C4-2B (cell line): ENCODE results near the gene TIAM2.

Experiments used
- H3K27ac ChIP-seq: fragments of 450-650 bp; 2 replicates; pipeline ENCODE4 v1.5.1; 2017
- ZFX ChIP-seq: fragments of 450-650 bp; IDR thresholded peaks from 2 replicates; pipeline ENCODE4 v1.6.1; 2017
- TF ChIP-seq, protein P1 (sequence below): fragments of 450-650 bp; conservative IDR thresholded peaks from 2 replicates; pipeline ENCODE4 v1.5.1; 2017; ENCODE audit warnings: mild to moderate bottlenecking

The TIAM2 gene

DNA sequence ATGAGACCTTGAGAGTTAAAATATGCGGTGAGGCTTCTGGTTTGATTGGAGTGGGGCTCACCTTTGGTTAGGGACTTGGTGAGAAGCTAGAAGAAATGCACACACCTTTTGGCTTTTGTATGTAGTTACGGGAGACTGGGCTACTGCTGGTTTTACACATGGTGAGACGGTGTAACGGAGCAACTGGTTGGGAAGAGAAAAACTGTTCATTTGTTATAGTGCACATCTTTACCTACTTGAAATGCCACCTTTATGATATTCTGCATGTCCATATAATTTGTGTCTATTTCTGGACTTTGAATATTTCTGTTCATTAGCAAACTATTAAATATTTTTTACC is 31.6 kb downstream of the TIAM2 start:
- no peak overlapping the region for H3K27ac ChIP-seq
- TF ChIP-seq, protein P1, sequence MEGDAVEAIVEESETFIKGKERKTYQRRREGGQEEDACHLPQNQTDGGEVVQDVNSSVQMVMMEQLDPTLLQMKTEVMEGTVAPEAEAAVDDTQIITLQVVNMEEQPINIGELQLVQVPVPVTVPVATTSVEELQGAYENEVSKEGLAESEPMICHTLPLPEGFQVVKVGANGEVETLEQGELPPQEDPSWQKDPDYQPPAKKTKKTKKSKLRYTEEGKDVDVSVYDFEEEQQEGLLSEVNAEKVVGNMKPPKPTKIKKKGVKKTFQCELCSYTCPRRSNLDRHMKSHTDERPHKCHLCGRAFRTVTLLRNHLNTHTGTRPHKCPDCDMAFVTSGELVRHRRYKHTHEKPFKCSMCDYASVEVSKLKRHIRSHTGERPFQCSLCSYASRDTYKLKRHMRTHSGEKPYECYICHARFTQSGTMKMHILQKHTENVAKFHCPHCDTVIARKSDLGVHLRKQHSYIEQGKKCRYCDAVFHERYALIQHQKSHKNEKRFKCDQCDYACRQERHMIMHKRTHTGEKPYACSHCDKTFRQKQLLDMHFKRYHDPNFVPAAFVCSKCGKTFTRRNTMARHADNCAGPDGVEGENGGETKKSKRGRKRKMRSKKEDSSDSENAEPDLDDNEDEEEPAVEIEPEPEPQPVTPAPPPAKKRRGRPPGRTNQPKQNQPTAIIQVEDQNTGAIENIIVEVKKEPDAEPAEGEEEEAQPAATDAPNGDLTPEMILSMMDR: no peak
- TF ChIP-seq ZFX: no peak

DNA sequence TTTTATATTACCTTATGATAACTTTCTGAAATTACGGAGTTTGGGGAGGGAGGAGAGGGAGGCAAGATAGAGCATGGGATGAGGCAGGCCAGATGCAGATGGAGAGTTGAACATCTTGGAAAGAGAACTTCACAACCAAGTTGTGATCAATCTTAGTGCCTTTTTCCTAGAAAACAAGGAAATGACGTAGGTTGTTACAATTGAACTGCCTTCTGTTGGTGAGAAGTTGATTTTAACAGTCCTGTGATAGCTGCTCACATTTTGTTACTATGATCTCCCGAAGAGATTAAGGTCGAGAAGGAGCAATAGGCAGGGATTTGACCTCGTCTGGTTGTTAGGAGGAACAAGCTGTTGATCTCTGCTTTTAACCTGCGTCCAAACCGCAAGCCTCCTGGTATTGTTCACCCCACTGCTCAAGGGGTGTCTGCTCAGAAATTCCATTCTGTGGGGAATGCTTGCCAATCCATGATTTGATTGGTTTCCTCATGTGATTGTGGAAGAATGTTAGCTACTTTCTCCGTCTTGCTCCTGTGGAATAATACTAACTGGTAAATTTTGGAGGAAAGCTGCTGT is 35.1 kb downstream of the TIAM2 start:
- no peak overlapping the region for H3K27ac ChIP-seq
- no peak for TF ChIP-seq ZFX
- TF ChIP-seq, protein P1: no peak

DNA sequence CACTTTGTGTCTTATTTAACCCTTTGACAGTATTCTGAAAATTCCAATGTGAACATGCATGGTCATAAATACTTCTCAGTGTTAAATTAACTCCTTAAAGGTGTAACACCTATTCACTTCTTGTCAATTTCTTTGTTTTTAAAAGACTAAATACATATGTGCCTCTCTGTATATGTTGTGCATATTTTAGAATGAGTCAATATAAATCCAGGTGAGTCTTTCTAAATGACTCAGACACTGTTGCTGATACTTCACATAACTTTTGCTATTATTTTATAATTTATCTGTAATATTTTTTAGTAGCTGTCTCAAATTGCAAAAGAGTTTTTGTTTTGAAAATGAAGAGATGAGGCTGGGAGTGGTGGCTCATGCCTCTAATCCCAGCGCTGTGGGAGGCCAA is 36.0 kb downstream of the TIAM2 start:
- H3K27ac ChIP-seq: no peak overlapping the region
- TF ChIP-seq, protein P1: no peak
- no peak for TF ChIP-seq ZFX

DNA sequence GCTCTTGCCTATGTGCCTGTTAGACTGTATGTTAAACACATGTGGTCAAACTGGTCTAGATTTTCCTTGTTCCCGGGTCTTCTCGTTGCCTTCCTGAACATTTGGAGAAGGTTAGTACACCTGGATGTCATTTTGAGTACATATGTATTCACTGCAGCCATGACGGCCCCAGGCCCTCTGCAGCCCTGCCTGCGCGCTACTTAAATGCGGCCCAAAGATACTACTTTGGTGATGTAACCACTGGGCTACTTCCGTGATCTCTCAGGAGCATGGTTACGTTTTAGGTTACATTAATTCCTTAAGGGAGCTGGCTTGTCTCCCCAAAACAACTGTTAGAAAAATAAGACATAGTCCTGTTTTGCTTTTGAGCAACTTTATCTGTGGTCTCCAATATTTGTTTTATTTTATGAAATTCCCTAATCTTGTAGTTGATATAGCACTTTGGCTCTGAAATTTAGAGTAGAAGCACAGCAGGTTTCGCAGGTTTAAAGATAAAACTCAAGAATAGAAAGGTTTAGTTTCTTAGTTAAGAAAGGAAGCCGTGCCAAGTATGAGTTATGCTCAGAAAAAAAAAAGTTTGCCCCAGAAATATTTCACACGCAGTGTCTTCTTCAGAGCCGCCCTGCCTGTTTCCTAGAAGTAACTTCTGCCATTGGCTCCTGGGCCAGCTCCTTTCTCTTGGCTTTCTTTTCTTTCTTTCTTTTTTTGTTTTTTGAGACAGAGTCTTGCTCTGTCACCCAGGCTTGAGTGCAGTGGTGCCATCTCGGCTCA is 38.1 kb downstream of the TIAM2 start:
- TF ChIP-seq ZFX: no peak
- TF ChIP-seq, protein P1: no peak
- H3K27ac ChIP-seq: no peak overlapping the region

DNA sequence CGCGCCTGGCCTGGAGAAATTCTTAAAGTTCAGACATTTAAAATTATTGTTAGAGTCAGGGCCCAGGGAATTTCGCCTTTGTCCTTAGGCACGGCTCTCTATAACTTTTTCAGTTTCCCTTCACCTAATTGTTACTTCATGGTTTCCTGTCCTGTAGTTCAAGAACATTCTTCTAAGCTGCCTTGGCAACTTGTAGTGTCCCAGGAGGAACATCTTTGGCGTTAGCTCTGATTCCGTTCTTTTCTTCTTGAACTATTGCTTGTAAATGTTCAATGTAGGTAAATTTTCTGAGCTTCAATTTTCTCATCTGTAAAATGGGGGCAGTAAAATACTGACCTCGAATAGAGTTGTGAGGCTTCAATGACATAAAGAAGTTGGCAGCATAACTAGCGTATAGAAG is 41.8 kb downstream of the TIAM2 start:
- H3K27ac ChIP-seq: no peak overlapping the region

DNA sequence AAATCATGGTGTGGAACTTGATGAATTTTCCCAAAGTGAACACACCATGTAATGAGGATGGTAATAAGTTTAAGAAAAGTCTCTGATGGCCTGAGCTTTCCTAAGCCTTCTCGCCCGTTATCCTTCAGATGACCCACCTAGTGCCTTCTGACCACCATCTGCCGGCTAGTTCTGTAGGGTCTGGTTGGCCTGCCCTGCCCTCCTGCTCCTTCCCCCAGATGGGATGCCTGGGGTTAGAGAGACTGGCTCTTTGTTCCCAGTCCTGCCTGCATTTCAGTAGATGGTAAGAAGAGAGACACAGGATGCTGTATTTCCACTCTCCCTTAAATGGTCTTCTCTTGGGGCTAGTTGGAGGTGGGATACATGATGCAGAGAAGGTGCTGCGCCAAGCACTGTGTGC is 43.0 kb downstream of the TIAM2 start:
- no peak for TF ChIP-seq ZFX
- TF ChIP-seq, protein P1: no peak
- no peak overlapping the region for H3K27ac ChIP-seq

More for the DNA sequence above, 41.8 kb downstream of the TIAM2 start:
- TF ChIP-seq, protein P1: no peak
- no peak for TF ChIP-seq ZFX

DNA sequence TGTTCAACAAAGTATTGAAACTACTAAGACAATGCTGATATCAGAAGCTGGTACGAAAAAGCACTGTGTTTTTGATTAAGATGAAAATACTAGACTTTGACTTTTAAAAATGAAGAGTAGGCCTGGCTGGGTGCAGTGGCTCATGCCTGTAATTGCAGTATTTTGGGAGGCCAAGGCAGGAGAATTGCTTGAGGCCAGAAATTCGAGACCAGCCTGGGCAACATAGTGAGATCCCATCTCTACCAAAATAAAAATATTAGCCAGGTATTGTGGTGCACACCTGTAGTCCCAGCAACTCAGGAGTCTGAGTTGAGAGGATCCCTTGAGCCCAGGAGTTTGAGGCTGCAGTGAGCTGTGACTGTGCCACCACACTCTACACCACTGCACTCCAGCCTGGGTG is 43.4 kb downstream of the TIAM2 start:
- H3K27ac ChIP-seq: no peak overlapping the region
- TF ChIP-seq, protein P1: no peak
- TF ChIP-seq ZFX: no peak
